HEK293 (cell line): Measurements from ENCODE around the gene C8B.

ENCODE experiments used
- CTCF ChIA-PET: fragments of 350-600 bp; formaldehyde crosslinking; extraction: SDS; loops from one replicate; lab custom pipeline; 2021; ENCODE audit warnings: antibody characterized with exemption; lab: Yijun Ruan, JAX
- POLR2A ChIA-PET: fragments of 300-600 bp; formaldehyde crosslinking; extraction: SDS; loops from one replicate; lab custom pipeline; 2020; ENCODE audit warnings: antibody characterized with exemption, inconsistent platforms; lab: Yijun Ruan, JAX
- H3K27ac ChIP-seq: fragments of 200-500 bp; sonication (Bioruptor generic); 2 replicates; pipeline ENCODE4 v1.5.1; 2014; ENCODE audit warnings: low read depth, low read length, control low read depth, inconsistent platforms; ENCODE audit errors: extremely low read depth
- H3K36me3 ChIP-seq, 2 experiments: fragments of 200-500 bp in 1 of 2; sonication (Bioruptor generic) in 1 of 2; 1 replicate in 1 of 2; 2 replicates in 1 of 2; pipeline ENCODE4 v1.5.1; 2014 to 2017; ENCODE audit warnings: inconsistent platforms in 2 of 2, low read length in 2 of 2; ENCODE audit not compliant: control insufficient read depth in 2 of 2, insufficient read depth in 1 of 2
- H3K4me1 ChIP-seq: fragments of 200-500 bp; sonication (Bioruptor generic); 2 replicates; pipeline ENCODE4 v1.5.1; 2014; ENCODE audit warnings: mild to moderate bottlenecking, low read length, inconsistent platforms; ENCODE audit not compliant: control insufficient read depth, insufficient read depth
- H3K4me3 ChIP-seq: 2 replicates; pipeline ENCODE4 v1.5.1; 2011; ENCODE audit warnings: low read depth, mild to moderate bottlenecking, control low read depth, low read length, moderate library complexity
- H3K9me3 ChIP-seq: fragments of 200-500 bp; sonication (Bioruptor generic); 2 replicates; pipeline ENCODE4 v1.5.1; 2014; ENCODE audit warnings: low read depth, low read length, inconsistent platforms; ENCODE audit not compliant: control insufficient read depth, insufficient read depth
- EGR2 ChIP-seq: fragments of 450-650 bp; formaldehyde crosslinking; IDR thresholded peaks from 2 replicates; pipeline ENCODE4 v1.5.1; 2016; ENCODE audit warnings: low read depth, missing biosample characterization, missing genetic modification characterization
- SALL2 ChIP-seq: fragments of 450-650 bp; formaldehyde crosslinking; IDR thresholded peaks from 2 replicates; pipeline ENCODE4 v1.5.0; 2017; ENCODE audit warnings: missing biosample characterization, mild to moderate bottlenecking, missing genetic modification characterization, borderline replicate concordance
- ZBTB17 ChIP-seq: fragments of 450-650 bp; formaldehyde crosslinking; IDR thresholded peaks from 2 replicates; pipeline ENCODE4 v1.5.1; 2016; ENCODE audit warnings: missing biosample characterization, missing genetic modification characterization
- ZNF24 ChIP-seq: fragments of 450-650 bp; formaldehyde crosslinking; IDR thresholded peaks from 2 replicates; pipeline ENCODE4 v1.5.1; 2016; ENCODE audit warnings: missing biosample characterization, missing genetic modification characterization
- ZNF433 ChIP-seq: fragments of 450-650 bp; formaldehyde crosslinking; IDR thresholded peaks from 2 replicates; pipeline ENCODE4 v1.5.1; 2016; ENCODE audit warnings: missing biosample characterization, missing genetic modification characterization, low read depth
- ZNF558 ChIP-seq: fragments of 450-650 bp; formaldehyde crosslinking; IDR thresholded peaks from 2 replicates; pipeline ENCODE4 v1.5.1; 2016; ENCODE audit warnings: missing biosample characterization, missing genetic modification characterization
- ZNF585B ChIP-seq: fragments of 450-650 bp; formaldehyde crosslinking; IDR thresholded peaks from 2 replicates; pipeline ENCODE4 v1.5.1; 2016; ENCODE audit warnings: missing biosample characterization, missing genetic modification characterization
- ZNF596 ChIP-seq: fragments of 450-650 bp; IDR thresholded peaks from 2 replicates; pipeline ENCODE4 v1.5.0; 2018; ENCODE audit warnings: missing biosample characterization, mild to moderate bottlenecking, missing genetic modification characterization, moderate library complexity
- ZNF621 ChIP-seq: fragments of 450-650 bp; formaldehyde crosslinking; IDR thresholded peaks from 2 replicates; pipeline ENCODE4 v1.5.1; 2017; ENCODE audit warnings: missing biosample characterization, missing genetic modification characterization
- ZNF626 ChIP-seq: fragments of 450-650 bp; sonication (Bioruptor Pico); formaldehyde crosslinking; IDR thresholded peaks from 2 replicates; pipeline ENCODE4 v1.5.1; 2018; ENCODE audit warnings: missing biosample characterization, missing genetic modification characterization, inconsistent platforms
- ZNF629 ChIP-seq: fragments of 450-650 bp; formaldehyde crosslinking; IDR thresholded peaks from 2 replicates; pipeline ENCODE4 v1.5.1; 2017; ENCODE audit warnings: missing biosample characterization, missing genetic modification characterization
- ZNF76 ChIP-seq: fragments of 450-650 bp; formaldehyde crosslinking; IDR thresholded peaks from 2 replicates; pipeline ENCODE4; 2016; ENCODE audit warnings: low read depth, missing biosample characterization, missing genetic modification characterization, borderline replicate concordance
- TF ChIP-seq, protein P1 (sequence below): fragments of 450-650 bp; IDR thresholded peaks from 2 replicates; pipeline ENCODE4 v1.5.1; 2018; ENCODE audit warnings: missing biosample characterization, mild to moderate bottlenecking, missing genetic modification characterization
- TF ChIP-seq, protein P2 (sequence below): fragments of 450-650 bp; formaldehyde crosslinking; IDR thresholded peaks from 2 replicates; pipeline ENCODE4 v1.5.1; 2016; ENCODE audit warnings: missing biosample characterization, missing genetic modification characterization
- TF ChIP-seq, protein P3 (sequence below): fragments of 450-650 bp; formaldehyde crosslinking; IDR thresholded peaks from 2 replicates; pipeline ENCODE4 v1.5.1; 2016; ENCODE audit warnings: missing biosample characterization, missing genetic modification characterization, borderline replicate concordance
- TF ChIP-seq, protein P4 (sequence below): fragments of 450-650 bp; formaldehyde crosslinking; IDR thresholded peaks from 2 replicates; pipeline ENCODE4 v1.5.1; 2016; ENCODE audit warnings: missing biosample characterization, missing genetic modification characterization

C8B gene

DNA sequence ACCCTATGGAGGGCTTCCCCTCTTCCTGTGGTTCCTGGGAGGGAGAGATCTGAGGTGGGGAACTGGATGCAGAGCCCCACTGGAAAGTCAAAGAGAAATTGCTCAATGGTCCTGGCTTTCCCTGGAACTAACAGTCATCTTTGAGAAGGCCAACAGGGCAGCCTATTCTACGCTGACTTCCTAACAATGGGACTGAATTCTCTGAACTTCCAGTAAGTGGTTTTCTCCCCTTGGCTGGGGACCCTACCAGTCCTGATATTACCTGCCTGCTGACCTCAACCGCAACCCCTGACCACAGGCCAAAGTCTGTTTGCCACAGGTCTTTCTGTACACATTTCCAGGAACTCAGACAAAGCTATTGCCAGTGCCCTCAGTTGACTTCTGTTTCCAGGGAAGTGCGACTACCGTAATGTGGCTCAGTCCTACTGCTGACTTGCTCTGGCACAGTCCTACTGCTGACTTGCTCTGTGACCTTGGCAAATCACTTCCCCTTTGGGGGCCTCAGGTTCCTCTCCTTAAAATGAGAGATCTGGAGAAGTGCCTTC lies 55.3 kb downstream of the C8B start:
- no peaks in the 10 kb centered on the region for H3K9me3 ChIP-seq
- H3K27ac ChIP-seq, result no peak overlapping the region
- ChIA-PET CTCF (no interaction called here), POLR2A (no interaction called here)
- H3K36me3 ChIP-seq, result no peaks in the 10 kb centered on the region
- no peak for TF ChIP-seq ZNF76 (tag by site-specific recombination)
- TF ChIP-seq ZNF24 (tag by site-specific recombination), result no peak
- no peak for TF ChIP-seq ZBTB17 (tag by site-specific recombination)
- TF ChIP-seq ZNF558 (tag by site-specific recombination), result no peak
- TF ChIP-seq EGR2, result no peak
- TF ChIP-seq, protein P1, sequence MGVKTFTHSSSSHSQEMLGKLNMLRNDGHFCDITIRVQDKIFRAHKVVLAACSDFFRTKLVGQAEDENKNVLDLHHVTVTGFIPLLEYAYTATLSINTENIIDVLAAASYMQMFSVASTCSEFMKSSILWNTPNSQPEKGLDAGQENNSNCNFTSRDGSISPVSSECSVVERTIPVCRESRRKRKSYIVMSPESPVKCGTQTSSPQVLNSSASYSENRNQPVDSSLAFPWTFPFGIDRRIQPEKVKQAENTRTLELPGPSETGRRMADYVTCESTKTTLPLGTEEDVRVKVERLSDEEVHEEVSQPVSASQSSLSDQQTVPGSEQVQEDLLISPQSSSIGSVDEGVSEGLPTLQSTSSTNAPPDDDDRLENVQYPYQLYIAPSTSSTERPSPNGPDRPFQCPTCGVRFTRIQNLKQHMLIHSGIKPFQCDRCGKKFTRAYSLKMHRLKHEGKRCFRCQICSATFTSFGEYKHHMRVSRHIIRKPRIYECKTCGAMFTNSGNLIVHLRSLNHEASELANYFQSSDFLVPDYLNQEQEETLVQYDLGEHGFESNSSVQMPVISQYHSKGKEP, result no peak
- TF ChIP-seq, protein P2, sequence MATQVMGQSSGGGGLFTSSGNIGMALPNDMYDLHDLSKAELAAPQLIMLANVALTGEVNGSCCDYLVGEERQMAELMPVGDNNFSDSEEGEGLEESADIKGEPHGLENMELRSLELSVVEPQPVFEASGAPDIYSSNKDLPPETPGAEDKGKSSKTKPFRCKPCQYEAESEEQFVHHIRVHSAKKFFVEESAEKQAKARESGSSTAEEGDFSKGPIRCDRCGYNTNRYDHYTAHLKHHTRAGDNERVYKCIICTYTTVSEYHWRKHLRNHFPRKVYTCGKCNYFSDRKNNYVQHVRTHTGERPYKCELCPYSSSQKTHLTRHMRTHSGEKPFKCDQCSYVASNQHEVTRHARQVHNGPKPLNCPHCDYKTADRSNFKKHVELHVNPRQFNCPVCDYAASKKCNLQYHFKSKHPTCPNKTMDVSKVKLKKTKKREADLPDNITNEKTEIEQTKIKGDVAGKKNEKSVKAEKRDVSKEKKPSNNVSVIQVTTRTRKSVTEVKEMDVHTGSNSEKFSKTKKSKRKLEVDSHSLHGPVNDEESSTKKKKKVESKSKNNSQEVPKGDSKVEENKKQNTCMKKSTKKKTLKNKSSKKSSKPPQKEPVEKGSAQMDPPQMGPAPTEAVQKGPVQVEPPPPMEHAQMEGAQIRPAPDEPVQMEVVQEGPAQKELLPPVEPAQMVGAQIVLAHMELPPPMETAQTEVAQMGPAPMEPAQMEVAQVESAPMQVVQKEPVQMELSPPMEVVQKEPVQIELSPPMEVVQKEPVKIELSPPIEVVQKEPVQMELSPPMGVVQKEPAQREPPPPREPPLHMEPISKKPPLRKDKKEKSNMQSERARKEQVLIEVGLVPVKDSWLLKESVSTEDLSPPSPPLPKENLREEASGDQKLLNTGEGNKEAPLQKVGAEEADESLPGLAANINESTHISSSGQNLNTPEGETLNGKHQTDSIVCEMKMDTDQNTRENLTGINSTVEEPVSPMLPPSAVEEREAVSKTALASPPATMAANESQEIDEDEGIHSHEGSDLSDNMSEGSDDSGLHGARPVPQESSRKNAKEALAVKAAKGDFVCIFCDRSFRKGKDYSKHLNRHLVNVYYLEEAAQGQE (tag by site-specific recombination), result no peak
- TF ChIP-seq ZNF596 (tag by site-specific recombination), result no peak
- no peak for TF ChIP-seq ZNF621 (tag by site-specific recombination)
- TF ChIP-seq ZNF629 (tag by site-specific recombination), result no peak
- TF ChIP-seq SALL2, result no peak
- H3K4me1 ChIP-seq, result no peaks in the 10 kb centered on the region
- H3K4me3 ChIP-seq, result no peak overlapping the region

DNA sequence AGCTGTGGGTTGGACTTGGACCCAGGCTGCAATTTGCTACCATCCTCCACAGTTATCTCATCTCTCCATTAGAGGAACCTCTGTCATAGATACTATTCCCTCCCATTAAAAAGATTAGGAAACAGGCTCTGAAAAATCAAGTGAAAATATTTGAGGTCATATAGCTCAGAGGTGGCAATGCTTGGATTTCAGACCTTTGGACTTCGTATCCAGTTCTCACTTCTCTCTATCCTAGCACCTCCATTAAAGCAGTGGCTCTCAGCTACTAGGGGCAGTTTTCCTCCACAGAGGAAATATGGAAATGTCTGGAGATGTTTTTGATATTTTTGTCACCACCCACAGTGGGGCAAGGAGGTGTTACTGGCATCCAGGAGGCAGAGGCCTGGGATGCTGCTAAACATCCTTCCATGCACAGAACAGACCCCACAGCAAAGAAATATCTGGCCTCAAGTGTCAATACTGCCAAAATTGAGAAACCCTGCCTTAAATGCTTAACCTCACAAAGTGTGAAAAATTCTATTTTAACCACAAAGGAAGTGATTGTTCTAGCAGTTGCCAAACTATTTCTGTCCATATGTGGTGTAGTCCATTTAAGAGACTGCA lies 57.1 kb downstream of the C8B start:
- CTCF ChIA-PET, result no interaction called here
- POLR2A ChIA-PET, result no interaction called here
- Histone ChIP-seq H3K4me1 (no peaks in the 10 kb centered on the region), H3K4me3 (no peak overlapping the region), H3K27ac (no peak overlapping the region), H3K9me3 (no peaks in the 10 kb centered on the region), H3K36me3 (no peaks in the 10 kb centered on the region)
- no peak for TF ChIP-seq ZNF626
- no peak for TF ChIP-seq ZNF433 (tag by site-specific recombination)
- no peak for TF ChIP-seq ZBTB17 (tag by site-specific recombination)

DNA sequence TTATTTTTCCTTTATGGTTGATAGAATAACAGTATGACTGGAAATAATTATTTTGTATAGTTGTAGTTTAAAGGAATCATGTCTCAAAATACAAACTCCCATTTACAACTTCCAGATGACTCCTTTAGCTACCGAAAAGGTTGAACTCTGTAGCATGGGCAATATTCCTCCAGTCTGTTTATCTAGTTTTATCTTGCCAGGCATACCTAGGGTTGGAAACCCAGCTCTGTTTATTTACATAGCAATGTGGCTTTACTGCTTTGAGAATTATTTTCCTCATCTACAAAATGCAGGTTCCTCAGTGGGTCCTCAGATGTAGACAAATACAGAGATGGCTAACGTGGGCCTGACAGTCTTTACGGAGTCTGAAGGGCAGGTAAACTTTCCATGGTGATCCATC lies 60.1 kb downstream of the C8B start:
- TF ChIP-seq, protein P3, sequence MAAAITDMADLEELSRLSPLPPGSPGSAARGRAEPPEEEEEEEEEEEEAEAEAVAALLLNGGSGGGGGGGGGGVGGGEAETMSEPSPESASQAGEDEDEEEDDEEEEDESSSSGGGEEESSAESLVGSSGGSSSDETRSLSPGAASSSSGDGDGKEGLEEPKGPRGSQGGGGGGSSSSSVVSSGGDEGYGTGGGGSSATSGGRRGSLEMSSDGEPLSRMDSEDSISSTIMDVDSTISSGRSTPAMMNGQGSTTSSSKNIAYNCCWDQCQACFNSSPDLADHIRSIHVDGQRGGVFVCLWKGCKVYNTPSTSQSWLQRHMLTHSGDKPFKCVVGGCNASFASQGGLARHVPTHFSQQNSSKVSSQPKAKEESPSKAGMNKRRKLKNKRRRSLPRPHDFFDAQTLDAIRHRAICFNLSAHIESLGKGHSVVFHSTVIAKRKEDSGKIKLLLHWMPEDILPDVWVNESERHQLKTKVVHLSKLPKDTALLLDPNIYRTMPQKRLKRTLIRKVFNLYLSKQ (tag by site-specific recombination), result no peak
- TF ChIP-seq ZNF585B (tag by site-specific recombination), result no peak
- TF ChIP-seq, protein P4, sequence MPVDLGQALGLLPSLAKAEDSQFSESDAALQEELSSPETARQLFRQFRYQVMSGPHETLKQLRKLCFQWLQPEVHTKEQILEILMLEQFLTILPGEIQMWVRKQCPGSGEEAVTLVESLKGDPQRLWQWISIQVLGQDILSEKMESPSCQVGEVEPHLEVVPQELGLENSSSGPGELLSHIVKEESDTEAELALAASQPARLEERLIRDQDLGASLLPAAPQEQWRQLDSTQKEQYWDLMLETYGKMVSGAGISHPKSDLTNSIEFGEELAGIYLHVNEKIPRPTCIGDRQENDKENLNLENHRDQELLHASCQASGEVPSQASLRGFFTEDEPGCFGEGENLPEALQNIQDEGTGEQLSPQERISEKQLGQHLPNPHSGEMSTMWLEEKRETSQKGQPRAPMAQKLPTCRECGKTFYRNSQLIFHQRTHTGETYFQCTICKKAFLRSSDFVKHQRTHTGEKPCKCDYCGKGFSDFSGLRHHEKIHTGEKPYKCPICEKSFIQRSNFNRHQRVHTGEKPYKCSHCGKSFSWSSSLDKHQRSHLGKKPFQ (tag by site-specific recombination), result no peak
- ChIA-PET POLR2A (no interaction called here), CTCF (interaction anchor here (1.2 kb wide), 1 partner anchor 74 kb away, joined by 5 read pairs; no protein-coding TSS in a partner anchor)

More for the DNA sequence above, 60.1 kb downstream of the C8B start:
- H3K4me1 ChIP-seq, result no peaks in the 10 kb centered on the region
- no peaks in the 10 kb centered on the region for H3K9me3 ChIP-seq
- H3K36me3 ChIP-seq, result no peaks in the 10 kb centered on the region
- no peak overlapping the region for H3K4me3 ChIP-seq
- H3K27ac ChIP-seq, result no peak overlapping the region
